ENCODE data around the gene ALDH1L1.
A peak's percentile ranks its signal among the peaks of the same experiment; 100 is the strongest.

ALDH1L1 gene

GRCh38 chr3:126211569-126211968 is 31.2 kb upstream of the ALDH1L1 start:
- TF ChIP-seq, protein P1, sequence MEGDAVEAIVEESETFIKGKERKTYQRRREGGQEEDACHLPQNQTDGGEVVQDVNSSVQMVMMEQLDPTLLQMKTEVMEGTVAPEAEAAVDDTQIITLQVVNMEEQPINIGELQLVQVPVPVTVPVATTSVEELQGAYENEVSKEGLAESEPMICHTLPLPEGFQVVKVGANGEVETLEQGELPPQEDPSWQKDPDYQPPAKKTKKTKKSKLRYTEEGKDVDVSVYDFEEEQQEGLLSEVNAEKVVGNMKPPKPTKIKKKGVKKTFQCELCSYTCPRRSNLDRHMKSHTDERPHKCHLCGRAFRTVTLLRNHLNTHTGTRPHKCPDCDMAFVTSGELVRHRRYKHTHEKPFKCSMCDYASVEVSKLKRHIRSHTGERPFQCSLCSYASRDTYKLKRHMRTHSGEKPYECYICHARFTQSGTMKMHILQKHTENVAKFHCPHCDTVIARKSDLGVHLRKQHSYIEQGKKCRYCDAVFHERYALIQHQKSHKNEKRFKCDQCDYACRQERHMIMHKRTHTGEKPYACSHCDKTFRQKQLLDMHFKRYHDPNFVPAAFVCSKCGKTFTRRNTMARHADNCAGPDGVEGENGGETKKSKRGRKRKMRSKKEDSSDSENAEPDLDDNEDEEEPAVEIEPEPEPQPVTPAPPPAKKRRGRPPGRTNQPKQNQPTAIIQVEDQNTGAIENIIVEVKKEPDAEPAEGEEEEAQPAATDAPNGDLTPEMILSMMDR (conservative IDR thresholded peaks at IDR 0.05; ENCODE audit: low read length) = no peak
- H3K4me3 ChIP-seq (ENCODE audit: low read length) = no peak overlapping the region
- DNase-seq (ENCODE audit: low read depth) = no peak

DNA sequence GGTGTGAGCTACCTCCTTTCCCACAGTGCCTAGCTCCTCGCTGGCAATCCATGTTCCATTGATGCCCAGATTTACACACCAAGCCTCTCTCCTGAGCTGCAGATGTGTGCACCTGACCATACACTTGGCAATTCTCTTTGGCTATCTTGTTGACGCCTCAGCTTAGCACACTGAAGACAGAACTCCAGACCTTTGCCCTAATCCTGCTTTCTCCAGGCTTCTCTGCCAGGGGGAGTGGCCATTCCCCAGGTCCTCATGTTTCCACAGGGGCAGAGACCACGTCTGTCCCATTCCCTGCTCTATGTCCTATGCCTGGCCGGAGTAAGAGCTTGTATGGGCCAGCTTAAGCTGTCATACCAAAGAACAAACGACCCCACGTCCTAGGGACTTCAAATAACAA is 30.2 kb upstream of the ALDH1L1 start:
- DNase-seq (ENCODE audit: low read depth) = no peak
- no peak overlapping the region for H3K4me3 ChIP-seq (ENCODE audit: low read length)
- TF ChIP-seq, protein P1 (conservative IDR thresholded peaks at IDR 0.05; ENCODE audit: low read length) = no peak

DNA sequence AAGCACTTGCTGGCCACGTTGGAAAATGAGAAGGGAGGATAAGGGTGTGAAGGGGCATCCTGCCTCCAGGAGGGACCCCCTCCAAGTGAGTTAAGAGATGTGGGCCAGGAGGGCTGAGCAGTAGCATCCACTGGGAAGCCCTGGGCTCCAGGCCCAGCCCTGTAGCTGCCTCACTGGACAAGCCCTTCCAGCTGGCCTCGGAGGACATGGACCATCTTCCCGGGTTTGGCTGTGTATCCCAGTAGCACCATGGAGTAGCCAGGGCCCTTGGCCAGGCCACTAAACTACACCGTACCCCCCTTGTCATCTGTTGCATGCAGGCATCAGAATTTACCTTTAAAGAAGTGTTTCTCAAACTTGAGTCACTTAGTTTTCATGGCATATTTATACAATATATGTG is 29.4 kb upstream of the ALDH1L1 start:
- no peak for DNase-seq (ENCODE audit: low read depth)
- H3K4me3 ChIP-seq (ENCODE audit: low read length) = no peak overlapping the region
- TF ChIP-seq, protein P1 (conservative IDR thresholded peaks at IDR 0.05; ENCODE audit: low read length) = no peak

GRCh38 chr3:126208606-126209256 is 28.3 kb upstream of the ALDH1L1 start:
- no peak overlapping the region for H3K4me3 ChIP-seq (ENCODE audit: low read length)
- DNase-seq (ENCODE audit: low read depth) = peak; percentile 87
- TF ChIP-seq, protein P1 (conservative IDR thresholded peaks at IDR 0.05; ENCODE audit: low read length) = no peak

DNA sequence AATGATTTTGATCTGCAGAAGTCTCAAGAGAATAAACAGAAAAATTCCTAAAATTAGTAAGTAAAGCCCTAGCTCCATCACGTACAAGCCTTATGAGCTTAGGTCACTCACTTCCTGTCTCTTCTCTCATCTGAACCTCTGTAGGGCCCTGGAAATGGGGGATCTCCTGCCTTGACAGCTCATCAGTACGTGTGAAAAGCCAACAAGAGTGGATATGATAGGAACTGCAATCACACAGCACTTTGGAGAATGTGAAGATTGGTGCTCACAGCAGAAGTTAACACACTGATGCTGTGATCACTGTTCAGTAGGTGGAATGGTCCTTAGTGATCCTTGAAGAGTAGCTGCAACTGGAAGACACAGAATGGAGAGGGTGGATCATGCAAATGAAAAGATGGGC is 27.8 kb upstream of the ALDH1L1 start:
- TF ChIP-seq, protein P1 (conservative IDR thresholded peaks at IDR 0.05; ENCODE audit: low read length) = no peak
- H3K4me3 ChIP-seq (ENCODE audit: low read length) = no peak overlapping the region
- DNase-seq (ENCODE audit: low read depth) = peak; percentile 5

DNA sequence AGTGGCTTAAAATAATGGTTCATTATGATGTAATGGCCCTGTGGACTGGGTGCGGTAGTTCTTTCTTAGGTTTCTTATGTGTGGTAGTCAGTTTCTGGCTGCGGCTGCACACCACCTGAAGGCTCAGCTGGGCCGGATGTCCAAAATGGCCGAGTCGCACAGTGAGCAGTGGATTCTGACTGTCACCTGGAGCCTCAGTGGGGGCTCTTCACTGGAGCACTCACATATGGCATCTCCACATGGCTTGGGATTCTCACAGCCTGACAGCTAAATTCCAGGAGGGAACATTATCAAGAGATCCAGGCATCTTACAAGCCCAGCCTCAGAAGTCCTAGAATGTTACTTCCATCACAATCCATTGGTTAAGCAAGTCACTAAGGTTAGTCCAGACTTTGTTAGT is 26.8 kb upstream of the ALDH1L1 start:
- DNase-seq (ENCODE audit: low read depth) = no peak
- TF ChIP-seq, protein P1 (conservative IDR thresholded peaks at IDR 0.05; ENCODE audit: low read length) = no peak
- no peak overlapping the region for H3K4me3 ChIP-seq (ENCODE audit: low read length)
